Vagina (tissue), 2 donors: ENCODE measurements around the gene DOCK11.

Source experiments
- CTCF ChIP-seq, 3 experiments: fragments of 450-650 bp in 2 of 3; fragments of 200-600 bp in 1 of 3; sonication (generic) in 1 of 3; IDR thresholded peaks; one replicate each; pipeline ENCODE4 v1.5.1; 2017 to 2019; ENCODE audit warnings: antibody characterized with exemption in 3 of 3, mild to moderate bottlenecking in 2 of 3, moderate library complexity in 2 of 3
- POLR2A ChIP-seq, 2 donors: fragments of 450-650 bp; IDR thresholded peaks; one replicate each; pipeline ENCODE4 v1.6.1; 2017; ENCODE audit warnings: antibody characterized with exemption in 2 of 2, mild to moderate bottlenecking in 2 of 2, moderate library complexity in 2 of 2
- POLR2AphosphoS5 ChIP-seq, 2 donors: sonication (generic); formaldehyde crosslinking; IDR thresholded peaks; one replicate each; pipeline ENCODE4 v1.9.0; 2017; ENCODE audit warnings: antibody characterized with exemption in 2 of 2, mild to moderate bottlenecking in 2 of 2, low read depth in 1 of 2; ENCODE audit not compliant: insufficient read depth in 1 of 2

- TF ChIP-seq POLR2A (IDR thresholded peaks at IDR 0.05) (no peak), POLR2AphosphoS5 (IDR thresholded peaks at IDR 0.05; ENCODE audit: insufficient read depth in 1 of 2, low read depth in 1 of 2) (no peak), CTCF (IDR thresholded peaks at IDR 0.05) (peak in 2 of 3 experiments; percentile 16 to 52)
Observed at GRCh38 chrX:118459494-118459893, 36.1 kb upstream of the DOCK11 start.
